ENCODE data around the gene ALDH3B2. TPM values are rescaled to one million over a fixed set of nuclear protein-coding genes. Genes with fewer than 3 reads are reported as not detected.
"Not testable (repeated sequence)": the region's sequence is repeated elsewhere in the genome, so short reads cannot be mapped to it uniquely, and the experiment has no call there.

The ALDH3B2 gene
- total RNA-seq, 1 experiment from 2014 or later, result not detected

- not testable (repeated sequence) for H3K4me1 ChIP-seq; H3K27ac ChIP-seq; H3K9me3 ChIP-seq (replicated peaks); H3K4me3 ChIP-seq; H3K36me3 ChIP-seq; H3K27me3 ChIP-seq; DNase-seq
These were observed 14.7 kb downstream of the ALDH3B2 start for GRCh38 chr11:67659651-67660165.

- Histone ChIP-seq H3K27me3 (no peaks in the 10 kb centered on the region), H3K9me3 (replicated peaks) (0 out of 2 replicates have a peak, but pooled peaks cover 10% of the 10 kb centered on the region), H3K4me1 (peaks cover 7% of the 10 kb centered on the region), H3K36me3 (no peaks in the 10 kb centered on the region), H3K4me3 (no peak overlapping the region), H3K27ac (no peak overlapping the region)
- no peak for DNase-seq
These were observed 17.1 kb downstream of the ALDH3B2 start for GRCh38 chr11:67657300-67657699.

GRCh38 chr11:67656278-67656922 is 18.0 kb downstream of the ALDH3B2 start:
- Histone ChIP-seq H3K4me3 (no peak overlapping the region), H3K27me3 (no peaks in the 10 kb centered on the region), H3K27ac (no peak overlapping the region), H3K4me1 (peaks cover 7% of the 10 kb centered on the region), H3K36me3 (no peaks in the 10 kb centered on the region), H3K9me3 (replicated peaks) (0 out of 2 replicates have a peak, but pooled peaks cover 10% of the 10 kb centered on the region)
- DNase-seq, result no peak

GRCh38 chr11:67654225-67654624 is 20.2 kb downstream of the ALDH3B2 start:
- Histone ChIP-seq H3K36me3 (no peaks in the 10 kb centered on the region), H3K27ac (no peak overlapping the region), H3K27me3 (no peaks in the 10 kb centered on the region), H3K9me3 (replicated peaks) (0 out of 2 replicates have a peak, but pooled peaks cover 10% of the 10 kb centered on the region), H3K4me1 (peaks cover 6% of the 10 kb centered on the region), H3K4me3 (no peak overlapping the region)
- DNase-seq, result no peak

GRCh38 chr11:67652965-67653845 is 21.2 kb downstream of the ALDH3B2 start:
- no peaks in the 10 kb centered on the region; the same call in 1 of the 2 replicates for H3K4me1 ChIP-seq
- no peak for DNase-seq
- 0 out of 2 replicates have a peak, but pooled peaks cover 10% of the 10 kb centered on the region for H3K9me3 ChIP-seq (replicated peaks)

GRCh38 chr11:67651976-67652781 is 22.2 kb downstream of the ALDH3B2 start:
- no peak overlapping the region for H3K4me3 ChIP-seq
- no peaks in the 10 kb centered on the region for H3K4me1 ChIP-seq
- no peak for DNase-seq
- no peaks in the 10 kb centered on the region for H3K36me3 ChIP-seq
- no peaks in the 10 kb centered on the region for H3K27me3 ChIP-seq
- H3K9me3 ChIP-seq (replicated peaks), result 0 out of 2 replicates have a peak, but pooled peaks cover 4% of the 10 kb centered on the region
- H3K27ac ChIP-seq, result no peak overlapping the region

More at GRCh38 chr11:67652965-67653845, 21.2 kb downstream of the ALDH3B2 start:
- H3K4me3 ChIP-seq, result no peak overlapping the region
- no peaks in the 10 kb centered on the region for H3K27me3 ChIP-seq
- H3K27ac ChIP-seq, result no peak overlapping the region
- no peaks in the 10 kb centered on the region for H3K36me3 ChIP-seq

- Histone ChIP-seq H3K36me3 (no peaks in the 10 kb centered on the region), H3K27me3 (no peaks in the 10 kb centered on the region), H3K27ac (no peak overlapping the region), H3K4me1 (no peaks in the 10 kb centered on the region), H3K9me3 (replicated peaks) (no peaks in the 10 kb centered on the region), H3K4me3 (peak overlapping the region; percentile 17; the same call in 1 of the 2 replicates)
- DNase-seq, result no peak
These were observed 24.6 kb downstream of the ALDH3B2 start for GRCh38 chr11:67649634-67650510.

GRCh38 chr11:67648796-67649613 is 25.4 kb downstream of the ALDH3B2 start:
- Histone ChIP-seq H3K9me3 (replicated peaks) (no peaks in the 10 kb centered on the region), H3K36me3 (no peaks in the 10 kb centered on the region), H3K4me1 (no peaks in the 10 kb centered on the region), H3K27ac (no peak overlapping the region), H3K27me3 (no peaks in the 10 kb centered on the region), H3K4me3 (no peak overlapping the region)
- DNase-seq, result no peak

GRCh38 chr11:67648140-67648795 is 26.2 kb downstream of the ALDH3B2 start:
- H3K27me3 ChIP-seq, result no peaks in the 10 kb centered on the region
- no peaks in the 10 kb centered on the region for H3K36me3 ChIP-seq
- no peaks in the 10 kb centered on the region for H3K9me3 ChIP-seq (replicated peaks)
- H3K4me1 ChIP-seq, result no peaks in the 10 kb centered on the region
- no peak overlapping the region for H3K4me3 ChIP-seq
- no peak overlapping the region for H3K27ac ChIP-seq
- DNase-seq, result no peak

GRCh38 chr11:67647471-67647870 is 27.0 kb downstream of the ALDH3B2 start:
- Histone ChIP-seq H3K9me3 (replicated peaks) (no peaks in the 10 kb centered on the region), H3K27me3 (no peaks in the 10 kb centered on the region), H3K4me3 (no peak overlapping the region), H3K27ac (no peak overlapping the region), H3K36me3 (no peaks in the 10 kb centered on the region), H3K4me1 (no peaks in the 10 kb centered on the region)
- no peak for DNase-seq

GRCh38 chr11:67646535-67647336 is 27.7 kb downstream of the ALDH3B2 start:
- H3K9me3 ChIP-seq (replicated peaks), result no peaks in the 10 kb centered on the region
- no peaks in the 10 kb centered on the region for H3K4me1 ChIP-seq
- H3K36me3 ChIP-seq, result no peaks in the 10 kb centered on the region
- H3K27ac ChIP-seq, result no peak overlapping the region
- H3K27me3 ChIP-seq, result no peaks in the 10 kb centered on the region
- H3K4me3 ChIP-seq, result no peak overlapping the region
- DNase-seq, result no peak

Measured in SJCRH30 (cell line).